Mucosa of descending colon (tissue), 3 donors: ENCODE results near the gene HDAC4. TPM values are rescaled to one million over a fixed set of nuclear protein-coding genes. Genes with fewer than 3 reads are reported as not detected.

Experiments used
- ATAC-seq: fragments of 200-7000 bp; cut with Tn5 transposase; one replicate; pipeline ENCODE4 v1.9.1; 2020; ENCODE audit warnings: mild to moderate bottlenecking, moderate library complexity
- DNase-seq, 3 donors: peaks; one replicate each; pipeline ENCODE4 v3.0.0-alpha.2; 2020
- H3K36me3 ChIP-seq: fragments of 200-600 bp; one replicate; pipeline ENCODE4 v1.8.0; 2021; ENCODE audit warnings: low read depth, mild to moderate bottlenecking
- H3K4me1 ChIP-seq: fragments of 200-600 bp; one replicate; pipeline ENCODE4 v1.8.0; 2021; ENCODE audit warnings: low read depth, mild to moderate bottlenecking
- H3K4me3 ChIP-seq: fragments of 200-600 bp; one replicate; pipeline ENCODE4 v1.8.0; 2021; ENCODE audit warnings: mild to moderate bottlenecking
- H3K9me3 ChIP-seq: fragments of 200-600 bp; one replicate; pipeline ENCODE4 v1.8.0; 2021; ENCODE audit warnings: mild to moderate bottlenecking
- CTCF ChIP-seq: fragments of 200-600 bp; IDR thresholded peaks from one replicate; pipeline ENCODE4 v1.8.0; 2022; ENCODE audit warnings: antibody characterized with exemption, mild to moderate bottlenecking
- intact Hi-C, 2 donors: fragments of 100-400 bp; cut with DNase I in 1 of 2; cut with micrococcal nuclease in 1 of 2; formaldehyde crosslinking; loops; one replicate each; pipeline versions ENCODE4 v1.11.0 to v1.11.1; 2022; cut with DNase I, micrococcal nuclease
- total RNA-seq, 3 donors: library from RNA; stranded (reverse); fragmentation: NEBNext Ultra II Directional in 2 of 3; extraction: Animal tissue kit (Norgen Biotek cat#: 25700) in 2 of 3; gene quantifications; one replicate each; pipeline versions ENCODE4 v1.2.1 to v1.2.4, GENCODE V29; 2021 to 2023
- donor health status: DM: no; HTN: no; CAD: no; lungs with moderate emphysema.
- donor health status: DM: no; HTN: no; CAD: no.
- donor health status: DM: no; HTN: yes; CAD: no.

Gene HDAC4
- total RNA-seq, 3 donors from 2014 or later = 41.4 to 147 (median 44.0) TPM

GRCh38 chr2:239029958-239030357 lies 370.9 kb downstream of the HDAC4 start:
- DNase-seq = no peak
- no peaks in the 10 kb centered on the region for H3K4me1 ChIP-seq
- intact Hi-C loops = no loop called here

GRCh38 chr2:239028253-239028619 lies 372.6 kb downstream of the HDAC4 start:
- no peak for TF ChIP-seq CTCF

More at GRCh38 chr2:239029958-239030357, 370.9 kb downstream of the HDAC4 start:
- no peak overlapping the region for H3K4me3 ChIP-seq
- no peaks in the 10 kb centered on the region for H3K36me3 ChIP-seq
- no peak for ATAC-seq
- TF ChIP-seq CTCF = no peak
- no peaks in the 10 kb centered on the region for H3K9me3 ChIP-seq

GRCh38 chr2:239027391-239028252 lies 373.2 kb downstream of the HDAC4 start:
- ATAC-seq (no peak), DNase-seq (peak in 1 of 3 donors; percentile 32)
- intact Hi-C loops = no loop called here
- Histone ChIP-seq H3K4me1 (no peaks in the 10 kb centered on the region), H3K9me3 (no peaks in the 10 kb centered on the region), H3K36me3 (no peaks in the 10 kb centered on the region), H3K4me3 (no peak overlapping the region)
- TF ChIP-seq CTCF = no peak

More at GRCh38 chr2:239028253-239028619, 372.6 kb downstream of the HDAC4 start:
- H3K9me3 ChIP-seq = no peaks in the 10 kb centered on the region
- no peak overlapping the region for H3K4me3 ChIP-seq
- H3K4me1 ChIP-seq = no peaks in the 10 kb centered on the region
- DNase-seq (no peak), ATAC-seq (no peak)
- intact Hi-C loops = no loop called here
- H3K36me3 ChIP-seq = no peaks in the 10 kb centered on the region

GRCh38 chr2:239026711-239027361 lies 374.0 kb downstream of the HDAC4 start:
- DNase-seq (peak in 1 of 3 donors; percentile 34), ATAC-seq (no peak)
- no peak for TF ChIP-seq CTCF
- H3K36me3 ChIP-seq = no peaks in the 10 kb centered on the region
- H3K4me3 ChIP-seq = no peak overlapping the region
- intact Hi-C loops = no loop called here
- H3K9me3 ChIP-seq = no peaks in the 10 kb centered on the region
- no peaks in the 10 kb centered on the region for H3K4me1 ChIP-seq

- ATAC-seq = no peak
- Histone ChIP-seq H3K36me3 (no peaks in the 10 kb centered on the region), H3K9me3 (no peaks in the 10 kb centered on the region), H3K4me3 (no peak overlapping the region), H3K4me1 (no peaks in the 10 kb centered on the region)
- intact Hi-C loops = no loop called here
- TF ChIP-seq CTCF = no peak
- no peak for DNase-seq
These were observed 374.8 kb downstream of the HDAC4 start for GRCh38 chr2:239025951-239026461.
